Breast epithelium (tissue), 4 donors: Measurements from ENCODE around the gene ACACA. TPM values are rescaled to one million over a fixed set of nuclear protein-coding genes. Genes with fewer than 3 reads are reported as not detected.

ENCODE experiments used
- DNase-seq, 2 donors: peaks; one replicate each; pipeline ENCODE4 v3.0.0-alpha.2; 2019; ENCODE audit warnings: low spot score in 2 of 2
- H3K27ac ChIP-seq, 2 donors: fragments of 200-600 bp; sonication (generic) in 1 of 2; one replicate each; pipeline ENCODE4 v1.5.1; 2016 to 2019; ENCODE audit warnings: mild to moderate bottlenecking in 1 of 2
- H3K27me3 ChIP-seq, 2 donors: fragments of 200-600 bp; sonication (generic) in 1 of 2; one replicate each; pipeline versions ENCODE4 v1.5.1 to v1.6.0; 2017 to 2019; ENCODE audit warnings: control low read depth in 1 of 2, mild to moderate bottlenecking in 1 of 2
- H3K36me3 ChIP-seq: fragments of 200-600 bp; one replicate; pipeline ENCODE4 v1.5.1; 2019
- H3K4me1 ChIP-seq, 2 donors: fragments of 200-600 bp; sonication (generic); one replicate each; pipeline ENCODE4 v1.5.1; 2016 to 2019; ENCODE audit warnings: control low read depth in 1 of 2
- H3K4me3 ChIP-seq, 3 donors: fragments of 200-600 bp; sonication (generic); 1 replicate in 2 of 3; 2 replicates in 1 of 3; pipeline ENCODE4 v1.5.1; 2016 to 2019; ENCODE audit warnings: mild to moderate bottlenecking in 3 of 3, moderate library complexity in 2 of 3
- H3K9me3 ChIP-seq, 2 donors: fragments of 200-600 bp; sonication (generic) in 1 of 2; one replicate each; pipeline ENCODE4 v1.5.1; 2016 to 2019; ENCODE audit warnings: control low read depth in 1 of 2
- CTCF ChIP-seq, 3 donors: fragments of 450-650 bp; IDR thresholded peaks; one replicate each; pipeline ENCODE4 v1.5.1; 2016 to 2017; ENCODE audit warnings: antibody characterized with exemption in 3 of 3, mild to moderate bottlenecking in 3 of 3, moderate library complexity in 3 of 3
- POLR2A ChIP-seq: fragments of 450-650 bp; IDR thresholded peaks from one replicate; pipeline ENCODE4 v1.6.1; 2016; ENCODE audit warnings: antibody characterized with exemption, mild to moderate bottlenecking, moderate library complexity
- POLR2AphosphoS5 ChIP-seq, 3 donors: sonication (generic); formaldehyde crosslinking; IDR thresholded peaks; one replicate each; pipeline ENCODE4 v1.6.1; 2017; ENCODE audit warnings: antibody characterized with exemption in 3 of 3
- intact Hi-C: fragments of 100-400 bp; cut with DNase I; formaldehyde crosslinking; loops from one replicate; pipeline ENCODE4 v1.15.1; 2023; ENCODE audit warnings: low total_unique reads
- total RNA-seq, 3 donors: library from RNA; depleted of rRNA; stranded (reverse); fragments of >200 nt; gene quantifications; one replicate each; pipeline ENCODE4 v1.1.0, GENCODE V29; 2016

The ACACA gene
- total RNA-seq, 3 donors from 2014 or later: 32.8 to 46.5 (median 36.1) TPM

DNA sequence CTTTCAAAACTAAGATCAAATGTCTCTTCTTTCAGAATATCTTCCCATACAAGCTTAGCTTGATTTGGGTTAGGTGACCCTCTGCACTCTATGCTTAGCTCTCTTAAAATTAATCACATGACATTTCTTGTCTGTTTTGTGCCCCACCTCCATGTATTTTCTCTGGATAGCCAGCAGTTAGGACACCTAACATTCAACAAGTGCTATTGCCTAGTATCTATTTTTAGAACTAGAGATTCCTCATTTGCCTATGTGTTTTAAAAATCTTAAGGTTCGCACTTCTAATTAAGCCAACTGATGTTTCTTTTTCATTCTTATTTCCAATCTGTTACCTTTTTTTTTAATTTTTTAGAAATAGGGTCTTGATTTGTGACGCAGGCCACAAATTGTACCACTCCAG is 160.6 kb downstream of the ACACA start:
- intact Hi-C loops: no loop called here

DNA sequence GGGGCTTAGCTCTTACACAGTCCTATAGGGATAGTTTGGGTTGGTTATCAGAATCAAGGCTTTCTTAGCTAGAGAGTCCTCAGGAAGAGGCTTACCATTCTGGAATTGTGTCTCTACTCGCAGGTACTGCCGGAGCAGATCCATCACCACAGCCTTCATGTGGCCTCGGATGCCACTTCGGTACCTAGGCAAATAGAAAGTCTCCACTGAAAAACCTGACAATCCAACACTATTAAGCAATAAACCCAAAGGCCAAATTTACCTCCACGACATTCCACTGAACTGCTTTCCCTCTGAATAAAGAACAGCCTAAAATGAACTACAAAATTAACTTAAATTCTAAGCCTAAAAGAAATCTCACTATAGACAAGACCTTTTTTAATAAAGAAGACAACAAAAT is 166.3 kb downstream of the ACACA start:
- DNase-seq: no peak
- TF ChIP-seq CTCF (IDR thresholded peaks at IDR 0.05) (no peak), POLR2A (no peak), POLR2AphosphoS5 (IDR thresholded peaks at IDR 0.05) (no peak)
- no peak overlapping the region for H3K4me3 ChIP-seq
- intact Hi-C loops: no loop called here
- H3K27me3 ChIP-seq: no peaks in the 10 kb centered on the region
- peaks cover 7% of the 10 kb centered on the region for H3K36me3 ChIP-seq
- no peaks in the 10 kb centered on the region for H3K4me1 ChIP-seq
- no peaks in the 10 kb centered on the region for H3K9me3 ChIP-seq
- H3K27ac ChIP-seq: no peak overlapping the region

More for the DNA sequence above, 160.6 kb downstream of the ACACA start:
- Histone ChIP-seq H3K4me3 (no peak overlapping the region), H3K36me3 (peaks cover 7% of the 10 kb centered on the region), H3K4me1 (no peaks in the 10 kb centered on the region), H3K9me3 (no peaks in the 10 kb centered on the region), H3K27ac (no peak overlapping the region), H3K27me3 (no peaks in the 10 kb centered on the region)
- no peak for DNase-seq
- TF ChIP-seq CTCF (IDR thresholded peaks at IDR 0.05): no peak
- no peak for TF ChIP-seq POLR2AphosphoS5 (IDR thresholded peaks at IDR 0.05)
- TF ChIP-seq POLR2A: no peak

DNA sequence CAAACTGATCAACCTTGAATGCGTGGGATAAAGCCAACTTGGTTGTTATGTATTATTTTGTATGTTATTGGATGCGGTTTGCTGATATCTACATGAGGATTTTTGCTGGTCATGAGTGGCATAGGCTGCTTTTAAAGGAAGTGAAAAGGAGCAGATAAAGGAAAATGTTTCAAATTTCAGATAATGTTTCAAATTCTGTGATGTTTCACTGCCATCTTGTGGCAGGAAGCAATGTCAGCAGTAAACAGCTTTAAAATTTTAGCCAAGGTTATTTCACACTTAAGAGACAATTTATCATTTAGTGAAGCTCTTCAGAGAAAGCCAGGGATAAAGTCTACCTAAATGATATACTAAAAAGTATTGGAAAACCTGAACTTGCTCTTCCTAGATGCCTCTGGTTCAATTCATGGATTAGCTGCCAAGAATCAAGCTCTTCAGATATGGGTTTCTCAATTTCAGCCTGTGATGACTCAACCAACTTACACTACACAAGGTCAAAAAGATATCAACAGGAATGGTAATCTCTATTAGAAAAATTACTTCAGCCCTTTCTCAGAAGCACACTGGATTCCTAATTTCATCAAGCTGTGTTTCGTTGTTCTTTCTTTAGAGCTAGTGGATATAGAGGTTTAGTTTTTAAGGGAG is 166.8 kb downstream of the ACACA start:
- TF ChIP-seq POLR2AphosphoS5 (IDR thresholded peaks at IDR 0.05): no peak
- no peak for TF ChIP-seq POLR2A
- TF ChIP-seq CTCF (IDR thresholded peaks at IDR 0.05): peak in 2 of 3 donors; percentile 42 to 44
- Histone ChIP-seq H3K9me3 (no peaks in the 10 kb centered on the region), H3K4me3 (no peak overlapping the region), H3K27ac (no peak overlapping the region), H3K4me1 (no peaks in the 10 kb centered on the region), H3K36me3 (peaks cover 2% of the 10 kb centered on the region), H3K27me3 (no peaks in the 10 kb centered on the region)
- no peak for DNase-seq
- intact Hi-C loops: no loop called here

- Histone ChIP-seq H3K27me3 (no peaks in the 10 kb centered on the region), H3K9me3 (no peaks in the 10 kb centered on the region), H3K4me1 (no peaks in the 10 kb centered on the region), H3K4me3 (no peak overlapping the region), H3K36me3 (no peaks in the 10 kb centered on the region), H3K27ac (no peak overlapping the region)
- TF ChIP-seq POLR2AphosphoS5 (IDR thresholded peaks at IDR 0.05) (no peak), CTCF (IDR thresholded peaks at IDR 0.05) (no peak), POLR2A (no peak)
- intact Hi-C loops: no loop called here
- no peak for DNase-seq
Observed at GRCh38 chr17:37234106-37234505, 172.5 kb downstream of the ACACA start.

- H3K36me3 ChIP-seq: no peaks in the 10 kb centered on the region
- no peaks in the 10 kb centered on the region for H3K9me3 ChIP-seq
- TF ChIP-seq POLR2A (no peak), POLR2AphosphoS5 (IDR thresholded peaks at IDR 0.05) (no peak), CTCF (IDR thresholded peaks at IDR 0.05) (no peak)
- no peaks in the 10 kb centered on the region for H3K4me1 ChIP-seq
- H3K27me3 ChIP-seq: no peaks in the 10 kb centered on the region
- intact Hi-C loops: no loop called here
- no peak overlapping the region for H3K4me3 ChIP-seq
- H3K27ac ChIP-seq: no peak overlapping the region
- no peak for DNase-seq
Observed at GRCh38 chr17:37233036-37233435, 173.6 kb downstream of the ACACA start.
